Stimulated activated CD8-positive, alpha-beta memory T cell treated with anti-CD3 and anti-CD28 coated beads, Interleukin-15, amount 100 ng/mL, for 24 hours (primary cell): ENCODE measurements around the gene INF2.
A peak's percentile ranks its signal among the peaks of the same experiment; 100 is the strongest.
"Not testable (repeated sequence)": the region's sequence is repeated elsewhere in the genome, so short reads cannot be mapped to it uniquely, and the experiment has no call there.

Experiments used
- DNase-seq: peaks from one replicate; pipeline ENCODE4 v3.0.0-alpha.2; 2020; ENCODE audit warnings: low read depth

Gene INF2

DNA sequence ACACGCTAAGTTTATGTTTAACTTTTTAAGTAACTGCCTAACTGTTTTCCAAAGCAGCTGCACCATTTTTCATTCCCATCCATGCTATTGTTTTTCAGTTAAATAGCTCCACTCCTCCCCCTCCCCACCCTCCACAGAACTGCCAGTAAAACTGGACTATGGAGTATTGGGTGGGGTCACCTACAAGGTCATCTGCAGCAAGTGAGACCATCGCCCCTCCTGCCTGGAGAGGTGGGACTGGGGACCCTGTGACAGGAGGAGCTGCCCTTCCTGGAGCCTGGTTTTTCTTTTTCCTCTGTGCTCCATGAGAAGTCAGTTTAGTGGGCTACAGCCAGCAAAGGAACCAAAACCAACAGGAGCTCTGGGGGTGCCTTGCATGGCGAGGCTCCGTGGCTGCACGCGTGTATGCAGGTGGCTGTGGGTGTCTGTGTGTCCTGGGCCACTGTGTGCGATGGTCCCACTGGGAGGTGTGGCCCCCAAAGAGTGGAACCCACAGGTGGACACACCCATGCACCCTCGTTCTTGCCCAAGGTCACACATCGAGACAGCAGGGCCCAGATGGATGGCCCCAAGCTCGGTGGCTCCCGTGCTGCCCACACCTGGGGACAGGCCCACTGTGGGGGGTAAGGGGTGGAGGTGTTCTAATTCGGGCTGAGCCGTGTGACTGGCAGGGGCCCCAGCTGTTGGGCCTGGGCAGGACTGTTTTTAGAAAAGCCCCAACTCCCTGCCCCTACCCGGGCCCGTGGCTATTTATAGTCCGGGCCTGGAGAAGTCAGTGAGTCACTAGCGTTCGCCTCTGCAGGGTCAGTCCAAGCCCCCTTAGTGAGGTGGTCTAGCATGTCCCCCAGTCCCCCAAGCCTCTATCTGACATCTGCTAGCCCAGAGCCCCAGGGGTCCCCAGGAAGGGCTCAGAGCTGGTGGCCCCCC is 32.4 kb downstream of the INF2 start:
- no peak for DNase-seq

DNA sequence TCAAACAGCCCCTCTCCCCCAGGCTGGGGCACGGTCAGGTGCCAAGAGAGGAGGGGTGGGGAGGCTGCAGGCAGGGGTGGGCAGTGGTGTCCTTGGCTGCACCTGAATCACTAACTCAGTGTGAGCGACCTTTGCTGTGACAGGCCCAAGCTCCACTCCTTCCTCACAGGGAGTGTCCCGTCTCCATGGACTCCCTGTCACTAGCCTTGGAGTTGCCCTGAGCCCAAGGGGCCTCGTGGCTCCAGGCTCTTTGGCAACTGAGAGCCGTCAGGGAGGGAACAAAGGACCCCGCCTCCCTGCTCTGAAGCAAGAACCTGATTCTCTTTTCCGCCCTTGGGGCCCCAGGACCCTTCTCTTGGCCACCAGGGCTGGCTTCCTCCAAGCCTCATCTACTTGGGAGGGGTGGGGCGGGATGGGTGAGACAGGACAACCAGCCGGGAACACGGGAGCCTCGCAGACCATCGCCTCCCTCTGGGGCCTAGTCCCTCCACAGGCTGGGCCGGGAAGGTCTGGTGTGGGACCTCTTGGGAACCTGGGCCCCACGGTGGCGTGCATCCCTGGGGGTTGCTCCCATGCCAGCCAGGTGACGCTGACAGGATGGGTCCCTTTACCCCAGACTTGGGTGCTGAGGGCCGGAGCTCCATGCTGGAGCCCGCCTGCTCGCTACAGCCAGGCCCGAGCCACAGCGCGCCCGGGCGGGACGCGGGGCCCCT is 33.7 kb downstream of the INF2 start:
- no peak for DNase-seq

DNA sequence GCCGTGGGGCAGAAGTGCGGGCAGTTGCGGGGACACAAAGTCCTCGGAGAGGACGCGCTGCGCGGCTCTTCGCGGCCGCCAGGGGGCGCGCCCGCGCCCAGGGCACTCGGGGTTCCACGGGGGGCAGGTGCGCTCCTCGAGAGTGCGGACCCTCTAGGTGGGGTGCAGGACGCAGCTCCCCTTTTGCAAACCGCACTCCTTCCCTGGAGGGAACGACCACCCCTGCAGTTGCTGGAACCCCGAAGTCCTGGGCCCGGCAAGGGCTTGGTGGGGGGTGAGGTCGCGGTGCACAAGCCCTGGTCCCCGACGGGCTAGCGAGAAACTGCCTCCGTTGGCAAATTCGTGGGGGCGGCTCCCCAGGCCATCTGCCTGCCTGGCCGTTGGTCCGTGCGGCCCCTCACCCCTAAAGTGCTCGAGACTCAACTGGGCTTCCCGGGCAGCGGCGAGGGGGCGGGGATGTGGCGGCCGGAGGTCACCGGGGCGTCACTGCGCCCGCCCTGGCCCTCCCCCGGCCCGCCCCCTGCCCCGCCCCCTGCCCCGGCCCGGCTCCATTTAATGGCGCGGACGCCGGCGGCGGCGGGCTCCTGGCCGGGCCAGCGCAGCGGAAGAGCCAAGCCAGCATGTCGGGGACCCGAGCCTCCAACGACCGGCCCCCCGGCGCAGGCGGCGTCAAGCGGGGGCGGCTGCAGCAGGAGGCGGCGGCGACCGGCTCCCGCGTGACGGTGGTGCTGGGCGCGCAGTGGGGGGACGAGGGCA is 34.4 kb downstream of the INF2 start, which contains the start of gene ADSS1:
TSS of gene ADSS1 (plus strand) at position 579 of the 756 bp plus-strand sequence. CDS start at position 621, 42 bp downstream.
- peak; percentile 36 for DNase-seq

DNA sequence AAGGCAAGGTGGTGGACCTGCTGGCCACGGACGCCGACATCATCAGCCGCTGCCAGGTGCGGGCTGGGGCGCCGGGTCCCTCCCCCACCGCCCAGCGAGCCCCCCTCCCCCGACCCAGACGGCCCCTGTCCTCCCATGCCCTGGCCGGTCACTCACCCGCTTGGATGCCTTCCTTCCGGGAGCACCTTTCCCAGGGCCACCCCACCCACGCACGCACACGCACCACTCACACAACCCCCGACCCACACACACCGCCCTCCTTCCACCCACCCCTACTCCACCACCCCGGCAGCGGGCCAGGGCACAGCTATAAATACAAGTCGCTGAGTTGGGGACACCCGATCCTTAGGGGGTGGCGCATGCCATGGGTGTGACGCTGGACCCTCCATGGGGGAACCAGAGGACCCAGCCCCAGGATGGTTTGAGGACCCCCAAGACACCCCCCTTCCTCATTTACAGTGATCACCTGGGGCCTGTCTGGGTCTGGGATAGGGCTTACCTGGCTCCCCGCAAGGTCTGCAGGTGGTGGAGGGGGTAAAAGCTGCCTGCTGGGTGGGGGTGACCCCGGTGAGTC is 35.1 kb downstream of the INF2 start:
- no peak for DNase-seq

DNA sequence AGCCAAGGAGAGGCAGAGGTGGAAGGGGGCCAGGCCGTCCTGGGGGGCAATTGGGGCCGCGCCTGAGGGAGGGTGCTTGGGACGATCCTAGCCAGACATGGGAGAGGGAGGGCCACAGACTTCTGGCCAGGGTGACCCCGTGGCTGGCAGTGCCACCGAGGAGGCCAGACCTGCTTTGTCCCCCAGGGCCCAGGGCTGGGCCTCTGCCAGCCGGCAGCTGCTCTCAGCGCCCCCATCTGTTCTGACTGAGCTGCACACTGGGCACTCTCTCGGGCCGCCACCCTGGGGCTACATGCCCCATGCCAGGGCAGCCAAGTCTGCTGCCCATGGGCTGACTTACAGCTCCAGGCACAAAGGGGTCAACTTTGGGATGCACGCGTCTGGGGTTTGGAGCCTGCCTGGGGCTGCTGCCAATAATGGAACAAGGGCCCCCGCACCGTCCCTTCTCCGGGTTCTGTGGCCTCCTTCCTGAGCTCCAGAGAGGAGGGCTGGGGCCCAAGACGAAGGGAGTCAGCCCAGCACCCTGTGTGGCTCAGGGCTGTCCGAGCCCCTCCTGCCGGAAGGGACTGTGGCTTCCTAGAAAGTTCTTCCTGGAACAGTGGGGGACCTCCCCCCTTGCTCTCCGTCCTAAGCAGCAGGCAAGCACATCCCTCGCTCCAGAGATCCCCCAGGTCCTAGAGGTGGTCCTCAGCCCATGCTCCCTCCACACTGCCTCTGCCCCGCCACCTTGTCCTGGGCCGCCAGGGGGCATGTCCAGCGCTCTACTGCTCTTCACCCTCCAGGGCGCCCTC is 35.8 kb downstream of the INF2 start:
- DNase-seq: no peak

DNA sequence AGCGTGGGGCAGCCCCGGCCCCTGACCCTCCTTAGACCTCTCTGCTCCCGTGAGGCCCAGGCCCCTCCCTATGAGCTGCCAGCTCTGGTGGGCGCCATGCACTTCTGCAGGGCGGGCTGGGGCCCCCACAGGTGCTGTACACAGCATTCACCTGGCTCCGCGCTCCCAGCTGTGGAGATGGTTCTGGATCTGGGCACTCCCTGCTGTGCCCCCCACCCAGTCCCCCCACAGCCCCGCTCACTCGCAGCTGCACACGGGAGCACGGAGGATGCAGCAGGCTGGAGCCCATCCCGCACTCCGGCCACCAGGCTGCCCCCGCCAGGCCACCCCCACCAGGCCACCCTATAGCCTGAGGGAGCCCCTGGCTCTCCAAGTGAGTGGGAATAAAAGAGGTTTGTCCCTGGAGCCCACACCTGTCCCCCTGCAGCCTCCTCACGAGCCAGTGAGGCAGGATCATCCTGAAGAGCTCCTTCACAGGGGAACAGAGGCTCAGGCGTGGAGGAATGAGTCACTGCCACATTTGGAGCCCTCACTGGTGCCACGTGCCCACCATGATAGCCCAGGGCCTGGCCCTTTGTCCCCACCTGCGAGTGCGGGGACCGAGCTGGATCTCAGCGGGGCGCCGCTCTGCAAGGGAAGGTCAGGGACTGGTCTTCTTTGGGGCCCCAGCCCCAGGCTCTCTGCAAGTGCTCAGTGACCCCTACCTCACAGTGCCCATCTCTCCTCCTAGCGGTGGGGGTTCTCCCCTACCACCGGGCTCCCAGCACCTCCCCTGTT is 36.5 kb downstream of the INF2 start:
- no peak for DNase-seq

DNA sequence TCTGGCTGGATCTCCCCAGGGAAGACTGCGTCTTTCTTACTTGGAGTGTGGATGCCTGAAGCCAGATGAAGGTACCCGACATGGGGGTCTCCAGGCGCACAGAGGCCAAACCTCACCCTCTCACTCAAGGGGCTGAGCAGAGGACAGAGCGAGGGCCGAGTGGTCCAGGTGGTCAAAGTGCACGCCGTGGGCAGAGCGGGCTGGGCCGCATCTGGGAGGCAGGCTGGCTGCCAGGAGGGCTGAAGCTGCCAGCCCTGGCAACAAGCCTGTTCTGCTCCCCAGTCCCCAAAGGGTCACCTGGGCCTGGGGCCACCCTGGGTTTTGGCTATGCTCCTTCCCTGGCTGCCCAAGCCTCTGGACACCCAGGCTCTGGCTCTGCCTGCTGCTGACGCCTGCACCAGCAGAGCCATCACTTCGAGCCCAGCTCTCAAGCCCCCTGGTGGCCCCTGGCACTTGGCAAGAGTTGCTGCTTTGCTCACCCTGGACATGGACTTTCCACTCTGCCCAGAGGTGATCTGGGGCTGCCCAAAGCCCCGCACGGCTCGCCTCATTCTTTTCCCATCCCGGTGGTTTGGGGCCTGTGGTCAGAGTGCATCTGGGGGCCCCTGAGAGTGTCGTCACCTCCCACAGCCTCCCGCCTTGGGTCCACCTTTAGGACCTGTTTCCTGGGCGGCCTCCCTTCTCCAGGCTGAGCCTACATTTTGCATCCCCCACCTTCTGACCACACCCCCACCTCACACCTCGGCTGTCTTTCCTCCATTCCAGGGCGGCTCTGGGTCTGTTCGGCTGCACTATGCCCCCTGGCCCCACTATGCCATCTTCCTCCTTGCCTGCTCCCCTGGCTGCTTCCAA is 37.4 kb downstream of the INF2 start:
- no peak for DNase-seq

DNA sequence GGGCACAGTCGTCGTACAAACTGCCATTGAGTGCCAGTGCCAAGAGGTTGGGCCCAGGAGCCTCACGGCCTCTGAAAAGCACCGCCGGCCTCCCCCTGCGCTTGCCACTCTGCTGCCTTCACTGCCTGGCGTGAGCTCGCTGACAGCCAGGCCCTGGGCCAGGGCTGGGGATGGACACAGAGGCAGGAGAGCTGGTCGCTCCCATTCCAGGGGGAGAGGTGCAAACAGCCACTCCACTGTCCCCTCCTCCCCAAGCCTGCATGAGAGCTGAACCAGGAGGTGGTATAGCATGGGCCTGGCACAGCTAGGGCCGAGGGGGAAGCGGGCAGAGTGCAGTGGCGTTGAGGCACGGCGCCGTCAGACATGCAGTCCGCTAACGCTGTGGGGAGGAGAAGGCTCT is 39.2 kb downstream of the INF2 start:
- no peak for DNase-seq

DNA sequence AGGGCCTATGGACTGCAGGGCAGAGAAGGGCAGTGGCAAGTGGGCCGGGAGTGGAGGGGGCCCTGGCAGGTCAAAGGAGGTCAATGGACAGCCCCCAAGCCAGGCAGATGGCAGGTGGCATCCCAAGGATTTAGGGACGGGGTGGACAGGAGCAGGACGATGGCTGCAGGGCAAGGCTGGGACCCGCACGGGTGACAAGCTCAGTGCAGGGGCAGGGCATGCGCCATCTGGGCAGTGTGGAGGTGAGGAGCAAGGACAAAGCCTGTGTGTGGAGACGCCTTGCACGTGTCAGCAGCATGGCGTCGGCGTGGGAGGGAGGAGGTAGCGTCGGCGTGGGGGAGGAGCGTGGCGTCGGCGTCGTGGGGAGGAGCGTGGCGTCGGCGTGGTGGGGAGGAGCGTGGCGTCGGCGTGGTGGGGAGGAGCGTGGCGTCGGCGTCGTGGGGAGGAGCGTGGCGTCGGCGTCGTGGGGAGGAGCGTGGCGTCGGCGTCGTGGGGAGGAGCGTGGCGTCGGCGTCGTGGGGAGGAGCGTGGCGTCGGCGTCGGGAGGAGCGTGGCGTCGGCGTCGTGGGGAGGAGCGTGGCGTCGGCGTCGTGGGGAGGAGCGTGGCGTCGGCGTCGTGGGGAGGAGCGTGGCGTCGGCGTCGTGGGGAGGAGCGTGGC is 39.9 kb downstream of the INF2 start:
- DNase-seq: not testable (repeated sequence)

DNA sequence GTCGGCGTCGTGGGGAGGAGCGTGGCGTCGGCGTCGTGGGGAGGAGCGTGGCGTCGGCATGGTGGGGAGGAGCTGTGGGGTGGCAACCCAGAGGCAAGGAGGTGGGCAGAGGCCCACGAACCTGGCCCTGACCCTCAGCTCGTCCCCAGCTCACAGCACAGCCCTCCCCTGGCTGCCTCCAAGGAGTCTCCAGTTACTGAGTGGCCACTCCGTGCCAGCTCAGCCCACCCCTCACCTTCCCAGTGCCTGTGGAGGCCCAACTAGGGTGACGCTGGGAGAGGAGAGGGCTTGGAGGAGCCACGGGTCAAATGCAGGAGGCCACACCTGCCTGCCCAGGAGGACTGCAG is 40.4 kb downstream of the INF2 start:
- no peak for DNase-seq

DNA sequence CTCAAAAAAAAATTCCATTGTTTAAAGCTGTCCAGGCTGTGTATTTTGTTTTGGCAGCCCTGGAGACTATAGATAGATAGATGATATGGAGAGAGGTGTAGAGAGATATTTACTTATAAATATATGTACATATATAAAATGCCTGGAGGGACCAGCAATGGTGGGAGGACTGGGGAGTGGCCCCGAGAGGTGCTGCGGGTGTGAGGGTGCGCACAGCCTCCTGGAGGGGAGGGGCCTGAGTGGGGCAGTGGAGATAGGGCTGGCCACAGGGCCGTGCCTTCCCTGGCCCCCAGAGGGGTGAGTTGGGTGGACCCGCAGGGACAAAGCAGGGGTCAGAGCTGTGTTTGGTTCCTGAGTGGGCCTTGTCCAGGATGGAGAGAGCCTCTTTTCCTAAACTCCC is 41.1 kb downstream of the INF2 start:
- no peak for DNase-seq

DNA sequence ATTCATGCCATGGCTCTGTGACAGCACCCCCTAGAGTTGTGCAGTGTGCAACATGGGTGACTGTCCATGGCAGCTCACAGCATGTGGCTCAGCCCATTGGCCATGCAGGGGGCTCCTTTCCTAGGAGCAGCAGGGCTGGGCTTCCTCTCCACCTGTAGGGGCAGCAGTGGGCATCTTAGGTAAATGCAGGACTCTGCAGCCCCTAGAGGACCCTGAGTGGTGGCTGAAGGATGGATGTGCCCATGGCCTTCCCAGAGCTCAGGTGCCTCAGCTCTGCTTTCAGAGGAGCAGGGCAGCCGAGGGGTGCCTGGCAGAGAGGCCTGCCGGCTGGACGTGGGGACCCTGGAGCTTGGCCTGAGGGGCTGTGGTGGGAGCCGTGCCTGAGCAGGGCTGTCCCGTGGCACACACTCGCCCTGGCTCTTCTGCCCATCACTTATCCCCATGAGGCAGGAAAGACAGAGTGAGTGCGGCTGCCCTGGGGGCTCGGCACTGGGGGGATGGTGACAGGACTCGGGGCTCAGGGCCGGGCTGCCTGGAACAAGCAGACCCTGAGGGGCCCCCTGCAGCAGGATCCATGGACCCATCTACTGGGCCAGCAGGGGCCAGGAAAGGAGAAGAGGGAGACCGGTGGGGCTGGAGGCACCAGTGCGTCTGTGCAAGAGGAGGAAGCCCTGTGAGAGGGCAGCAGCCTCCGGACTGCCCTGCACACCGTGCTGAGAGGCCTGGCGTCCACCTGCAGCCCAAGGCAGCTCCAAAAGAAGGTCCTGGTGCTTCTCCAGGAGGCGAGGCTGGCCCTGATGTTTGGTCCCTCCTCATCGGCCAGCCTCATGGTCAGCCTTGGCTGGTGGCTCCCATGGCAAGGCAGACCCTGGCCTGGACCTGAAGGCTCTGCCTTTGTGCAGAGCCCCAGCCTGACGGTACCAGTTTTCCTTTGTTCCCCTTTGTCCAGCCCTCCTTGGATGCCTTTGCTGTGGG is 42.2 kb downstream of the INF2 start:
- DNase-seq: no peak

DNA sequence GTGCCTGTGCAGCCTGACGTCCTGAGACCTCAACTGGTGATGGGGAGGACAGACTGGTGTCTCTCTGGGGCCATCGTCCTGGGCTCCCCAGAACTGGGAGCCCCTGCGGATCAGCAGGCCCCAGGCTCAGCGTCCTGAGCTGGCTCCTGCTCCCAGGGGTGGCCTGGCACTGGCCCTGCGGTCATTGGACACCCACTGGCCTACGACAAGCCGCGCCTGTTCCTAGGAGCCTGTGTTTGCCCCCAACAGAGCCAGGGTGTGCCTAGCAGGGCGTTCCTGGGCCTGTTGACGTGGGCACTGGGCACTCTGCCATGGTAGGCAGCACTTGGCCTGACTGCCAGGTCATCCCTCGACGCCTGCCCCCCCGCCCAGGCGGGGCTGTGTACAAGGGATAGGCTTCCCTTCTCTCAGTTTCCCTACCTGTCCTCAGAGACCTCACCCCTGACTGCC is 43.0 kb downstream of the INF2 start:
- DNase-seq: no peak

DNA sequence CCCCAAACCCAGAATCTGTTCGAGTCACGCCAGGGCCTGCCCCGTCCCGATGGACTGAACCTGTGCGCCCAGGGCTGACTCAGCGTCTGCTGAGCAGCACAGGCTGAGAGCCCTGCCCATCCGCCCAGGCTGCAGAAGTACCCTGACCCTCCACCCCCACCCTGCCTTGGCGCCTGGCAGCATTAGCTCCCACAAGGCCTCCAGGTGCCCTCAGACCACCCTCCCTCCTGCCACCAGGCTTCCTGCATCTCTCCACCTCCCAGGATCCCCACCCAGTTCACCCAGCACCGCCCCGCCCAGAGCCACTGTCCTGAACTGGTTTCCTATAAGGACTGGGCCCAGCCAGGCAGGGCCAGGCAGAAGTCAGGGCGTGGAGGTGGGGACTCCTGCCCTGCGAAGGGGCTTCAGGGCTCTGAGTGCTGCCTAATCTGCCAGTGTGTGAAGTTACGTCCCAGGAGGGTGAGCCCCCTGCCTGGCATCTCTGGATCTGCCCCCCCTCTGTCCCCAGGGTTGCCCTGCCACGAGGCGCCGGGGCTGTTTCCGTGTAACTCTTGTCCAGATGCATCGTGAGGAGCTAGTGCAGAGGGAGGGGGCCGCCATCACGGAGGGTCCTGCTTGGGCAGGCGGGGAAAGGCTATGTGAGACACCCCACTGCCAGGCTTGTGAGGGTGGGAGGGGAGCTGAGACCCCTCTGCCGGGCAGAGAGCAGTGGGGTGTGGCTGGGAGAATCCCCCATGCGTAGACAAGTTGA is 43.7 kb downstream of the INF2 start:
- no peak for DNase-seq

DNA sequence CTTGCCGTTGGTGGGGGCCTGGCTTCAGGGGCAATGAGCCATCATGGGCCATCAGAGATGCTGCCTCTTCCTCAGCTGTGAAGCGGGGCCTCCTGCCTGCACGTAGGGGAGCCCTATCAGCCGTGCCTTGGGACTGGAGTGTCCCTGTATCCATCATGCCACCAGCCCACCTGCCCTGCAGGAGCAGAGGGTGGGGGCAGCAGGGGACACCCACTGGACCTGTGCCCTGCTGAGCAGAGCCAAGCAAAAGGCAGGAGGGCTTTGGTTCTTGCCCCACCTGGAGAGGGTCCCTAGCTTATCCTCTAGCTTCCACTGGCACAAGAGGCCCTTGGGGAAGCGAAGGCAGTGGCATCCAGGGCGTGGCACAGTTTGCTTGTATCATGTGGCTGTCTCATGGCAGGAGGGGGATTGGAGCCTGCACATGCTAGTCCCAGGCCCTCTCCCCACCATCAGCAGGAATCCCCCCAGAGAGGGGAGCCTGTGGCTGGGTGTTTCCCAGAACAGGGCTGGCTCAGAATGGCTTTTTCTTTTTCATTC is 44.7 kb downstream of the INF2 start:
- DNase-seq: no peak

DNA sequence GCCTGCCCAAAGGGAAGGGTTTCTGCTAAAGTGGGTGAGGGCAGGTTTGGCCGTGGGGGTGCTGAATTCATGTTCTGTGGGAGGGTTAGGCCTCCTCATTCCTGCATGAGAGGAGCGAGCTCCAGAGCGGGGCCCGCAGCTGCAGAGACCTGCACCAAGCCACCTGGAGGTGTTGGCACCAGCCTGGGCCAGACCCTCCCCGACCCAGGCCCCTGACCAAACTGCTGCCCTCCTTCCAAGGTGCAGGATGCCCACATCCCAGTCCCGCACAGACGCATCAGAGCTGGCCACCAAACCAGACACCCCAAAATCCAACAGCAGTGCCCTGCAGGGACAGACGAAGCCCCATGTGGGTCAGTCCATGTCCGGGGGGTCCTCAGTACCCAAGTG is 45.2 kb downstream of the INF2 start:
- DNase-seq: no peak
